Stimulated activated CD8-positive, alpha-beta memory T cell treated with anti-CD3 and anti-CD28 coated beads, Interleukin-15, amount 100 ng/mL, for 1 hour (primary cell): ENCODE results near the gene SLC30A3.

ENCODE experiments used
- DNase-seq: peaks from one replicate; pipeline ENCODE4 v3.0.0-alpha.2; 2020; ENCODE audit warnings: low read depth

SLC30A3 gene

GRCh38 chr2:27227501-27227900, 35.3 kb downstream of the SLC30A3 start:
- DNase-seq, result no peak

GRCh38 chr2:27225526-27225925, 37.3 kb downstream of the SLC30A3 start:
- no peak for DNase-seq

- DNase-seq, result no peak
Observed at GRCh38 chr2:27223416-27223815, 39.4 kb downstream of the SLC30A3 start.

GRCh38 chr2:27222407-27222806, 40.4 kb downstream of the SLC30A3 start:
- DNase-seq, result no peak

- no peak for DNase-seq
Observed at GRCh38 chr2:27221166-27221565, 41.7 kb downstream of the SLC30A3 start.

- no peak for DNase-seq
Observed at GRCh38 chr2:27220091-27220490, 42.8 kb downstream of the SLC30A3 start.

GRCh38 chr2:27219091-27219490, 43.8 kb downstream of the SLC30A3 start:
- no peak for DNase-seq

GRCh38 chr2:27218614-27219013, 44.2 kb downstream of the SLC30A3 start:
- no peak for DNase-seq

- DNase-seq, result peak; percentile 63
Observed at GRCh38 chr2:27217173-27218121, 45.4 kb downstream of the SLC30A3 start, which contains the start of gene CAD. Gene CAD (plus strand): TSS chr2:27217369. CDS start chr2:27217552, 183 bp downstream.

- DNase-seq, result no peak
Observed at GRCh38 chr2:27216416-27217137, 46.3 kb downstream of the SLC30A3 start.

GRCh38 chr2:27214941-27215340, 47.9 kb downstream of the SLC30A3 start:
- DNase-seq, result no peak

- DNase-seq, result peak; percentile 4
Observed at GRCh38 chr2:27212626-27213471, 50.0 kb downstream of the SLC30A3 start.

- peak; percentile 70 for DNase-seq
Observed at GRCh38 chr2:27211943-27212625, 50.8 kb downstream of the SLC30A3 start, which contains the start of the genes ATRAID and SLC5A6. Gene ATRAID (plus strand): TSS chr2:27212041. CDS start chr2:27212369, 328 bp downstream. Gene SLC5A6 (minus strand): TSS chr2:27212268. CDS start chr2:27207650, 4,618 bp downstream.

GRCh38 chr2:27211241-27211942, 51.5 kb downstream of the SLC30A3 start:
- DNase-seq, result no peak

- no peak for DNase-seq
Observed at GRCh38 chr2:27209621-27210401, 53.0 kb downstream of the SLC30A3 start.

- DNase-seq, result no peak
Observed at GRCh38 chr2:27208486-27209050, 54.3 kb downstream of the SLC30A3 start.

GRCh38 chr2:27206346-27206745, 56.5 kb downstream of the SLC30A3 start:
- DNase-seq, result no peak

GRCh38 chr2:27205206-27205605, 57.6 kb downstream of the SLC30A3 start:
- DNase-seq, result no peak

- DNase-seq, result no peak
Observed at GRCh38 chr2:27204566-27204965, 58.3 kb downstream of the SLC30A3 start.
